ENCODE results near the gene CLEC16A. TPM values are rescaled to one million over a fixed set of nuclear protein-coding genes. Genes with fewer than 3 reads are reported as not detected.
"Not testable (repeated sequence)": the region's sequence is repeated elsewhere in the genome, so short reads cannot be mapped to it uniquely, and the experiment has no call there.

The CLEC16A gene
- total RNA-seq, 1 donor from 2014 or later, result 20.9 TPM

- ATAC-seq (ENCODE audit: poor library complexity), result no peak
- intact Hi-C loops (cut with DNase I), result no loop called here
- no peak for DNase-seq
Measured at GRCh38 chr16:10954903-10955302, 10.5 kb downstream of the CLEC16A start.

DNA sequence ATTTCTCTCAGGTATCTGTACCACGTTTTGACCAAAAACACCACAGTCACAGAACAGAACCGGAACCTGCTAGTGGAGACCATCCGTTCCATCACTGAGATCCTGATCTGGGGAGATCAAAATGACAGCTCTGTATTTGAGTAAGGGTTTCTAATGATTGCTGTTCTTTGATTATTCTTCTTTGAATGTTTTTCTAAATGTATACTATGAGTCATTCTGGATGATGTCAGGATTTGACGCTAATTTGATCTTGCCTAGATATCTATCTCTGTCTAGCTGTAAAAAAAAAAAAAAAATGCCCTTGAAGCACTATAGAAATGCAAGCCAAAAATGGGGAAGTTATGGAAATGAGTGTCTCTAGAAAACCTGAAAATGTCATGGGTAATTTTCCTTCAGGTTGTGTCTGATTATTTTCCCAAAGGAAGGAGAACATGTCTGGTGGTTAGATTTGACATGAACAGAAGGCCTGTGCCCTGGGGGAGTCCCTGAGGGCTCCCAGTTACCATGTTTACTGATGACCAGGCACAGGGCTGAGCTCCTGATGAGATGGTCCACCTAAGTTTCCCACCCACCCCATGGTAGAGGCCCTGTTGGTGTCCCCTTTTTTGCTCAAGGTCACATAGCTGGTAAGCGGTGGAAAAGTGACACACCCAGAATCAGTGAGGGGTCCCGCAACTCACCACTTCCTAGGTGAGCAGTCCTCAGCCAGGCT is 13.6 kb downstream of the CLEC16A start:
- intact Hi-C loops (cut with DNase I), result no loop called here
- no peak for DNase-seq
- no peak for ATAC-seq (ENCODE audit: poor library complexity)

GRCh38 chr16:10959161-10959560 is 14.8 kb downstream of the CLEC16A start:
- intact Hi-C loops (cut with DNase I), result no loop called here
- DNase-seq (no peak), ATAC-seq (ENCODE audit: poor library complexity) (no peak)

DNA sequence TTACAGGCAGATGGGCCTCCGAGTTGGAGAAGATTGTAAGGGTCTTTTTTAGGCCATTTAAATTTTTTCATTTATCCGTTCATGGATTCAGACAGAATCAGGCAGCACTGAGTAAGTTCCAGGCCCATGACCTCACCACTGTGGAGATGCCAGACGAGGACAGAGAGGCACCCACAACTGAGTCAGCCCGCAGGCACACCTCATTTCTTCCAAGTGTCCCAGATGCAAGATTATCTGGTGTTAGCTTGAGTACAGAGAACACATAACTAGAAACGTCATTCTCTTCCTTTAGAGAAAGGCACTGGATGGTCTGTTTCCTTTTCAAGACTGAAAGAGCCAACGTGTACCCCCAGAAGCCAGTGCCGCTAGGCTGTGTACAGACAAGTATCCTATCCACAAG is 16.9 kb downstream of the CLEC16A start:
- intact Hi-C loops (cut with DNase I), result loop anchor here (10.0 kb wide), 1 partner anchor 394 kb away; no protein-coding TSS in a partner anchor

GRCh38 chr16:10964039-10964890 is 19.9 kb downstream of the CLEC16A start:
- peak; percentile 94 for ATAC-seq (ENCODE audit: poor library complexity)
- peak; percentile 89 for DNase-seq
- intact Hi-C loops (cut with DNase I), result loop anchor here (2.0 to 10.0 kb wide), 2 partner anchors 293 to 391 kb away; partner anchors contain the start of gene SOCS1

More for the DNA sequence above, 16.9 kb downstream of the CLEC16A start:
- ATAC-seq (ENCODE audit: poor library complexity) (peak; percentile 47), DNase-seq (no peak)

GRCh38 chr16:10964891-10965326 is 20.5 kb downstream of the CLEC16A start:
- DNase-seq (no peak), ATAC-seq (ENCODE audit: poor library complexity) (no peak)
- intact Hi-C loops (cut with DNase I), result loop anchor here (2.0 to 10.0 kb wide), 2 partner anchors 292 to 390 kb away; partner anchors contain the start of gene SOCS1

DNA sequence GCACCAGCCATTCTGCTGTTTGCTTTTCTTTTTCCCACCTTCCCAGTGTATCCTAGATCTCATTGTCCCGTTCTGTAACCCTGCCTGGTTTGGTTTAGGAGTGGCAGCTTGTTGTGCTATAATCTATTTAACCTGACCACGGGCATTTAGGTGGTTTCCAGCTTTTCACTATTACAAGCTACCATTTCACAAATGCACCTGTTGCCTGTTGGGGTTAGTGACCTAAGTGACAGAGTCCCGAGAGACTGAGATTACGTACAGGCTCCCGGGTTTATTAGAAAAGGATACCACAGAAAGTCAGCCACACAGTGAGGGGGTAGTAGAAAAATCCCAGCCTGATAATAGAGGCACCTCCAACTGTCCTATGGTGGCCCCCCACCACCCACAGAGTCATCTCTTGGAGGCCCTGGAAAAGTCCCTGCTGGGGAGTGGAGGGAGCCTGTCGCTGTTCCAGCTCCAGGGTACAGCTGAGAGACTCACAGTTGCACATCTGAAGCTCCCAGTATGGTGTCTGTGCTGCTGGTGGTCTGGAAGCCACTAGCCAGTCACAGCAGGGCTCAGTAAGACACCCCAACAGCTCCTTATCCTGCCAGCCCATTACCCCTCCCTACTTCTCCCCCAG is 21.2 kb downstream of the CLEC16A start:
- no peak for ATAC-seq (ENCODE audit: poor library complexity)
- intact Hi-C loops (cut with DNase I), result loop anchor here (2.0 to 10.0 kb wide), 2 partner anchors 291 to 389 kb away; partner anchors contain the start of gene SOCS1
- no peak for DNase-seq

DNA sequence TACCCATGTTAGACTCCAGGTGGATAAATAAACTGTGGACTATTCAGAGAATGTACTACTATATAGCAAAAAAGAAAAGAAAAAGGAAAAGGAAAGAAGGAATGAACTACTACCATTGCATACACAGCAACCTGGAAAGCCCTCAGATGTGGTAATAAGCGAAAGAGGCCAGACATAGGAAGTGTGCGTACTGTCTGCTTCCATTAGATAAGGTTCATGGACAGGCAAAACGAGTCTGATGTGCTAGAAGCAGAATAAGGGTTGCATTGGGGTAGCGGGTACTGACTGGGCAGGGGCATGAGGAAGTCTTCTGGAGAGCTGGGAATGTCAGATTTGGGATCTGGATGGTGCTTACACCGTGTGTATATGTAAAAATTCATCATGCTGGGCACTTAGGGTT is 21.8 kb downstream of the CLEC16A start:
- DNase-seq (no peak), ATAC-seq (ENCODE audit: poor library complexity) (no peak)
- intact Hi-C loops (cut with DNase I), result loop anchor here (10.0 kb wide), 1 partner anchor 389 kb away; no protein-coding TSS in a partner anchor

- DNase-seq; ATAC-seq (ENCODE audit: poor library complexity): not testable (repeated sequence)
- intact Hi-C loops (cut with DNase I), result loop anchor here (10.0 kb wide), 1 partner anchor 388 kb away; no protein-coding TSS in a partner anchor
Measured at GRCh38 chr16:10966559-10966958, 22.2 kb downstream of the CLEC16A start.

- ATAC-seq (ENCODE audit: poor library complexity), result peak; percentile 65
- no peak for DNase-seq
- intact Hi-C loops (cut with DNase I), result loop anchor here (10.0 kb wide), 1 partner anchor 387 kb away; no protein-coding TSS in a partner anchor
Measured at GRCh38 chr16:10967986-10968385, 23.6 kb downstream of the CLEC16A start.

- no peak for DNase-seq
- ATAC-seq (ENCODE audit: poor library complexity), result no peak
- intact Hi-C loops (cut with DNase I), result loop anchor here (10.0 kb wide), 1 partner anchor 386 kb away; no protein-coding TSS in a partner anchor
Measured at GRCh38 chr16:10968498-10968897, 24.1 kb downstream of the CLEC16A start.

- intact Hi-C loops (cut with DNase I), result loop anchor here (10.0 kb wide), 2 partner anchors 135 to 385 kb away; no protein-coding TSS in a partner anchor
- ATAC-seq (ENCODE audit: poor library complexity), result no peak
- no peak for DNase-seq
Measured at GRCh38 chr16:10969615-10970014, 25.3 kb downstream of the CLEC16A start.

GRCh38 chr16:10970065-10970464 is 25.7 kb downstream of the CLEC16A start:
- intact Hi-C loops (cut with DNase I), result loop anchor here (10.0 kb wide), 1 partner anchor 135 kb away; no protein-coding TSS in a partner anchor
- ATAC-seq (ENCODE audit: poor library complexity) (no peak), DNase-seq (no peak)

- intact Hi-C loops (cut with DNase I), result loop anchor here (10.0 kb wide), 1 partner anchor 133 kb away; no protein-coding TSS in a partner anchor
- no peak for DNase-seq
Measured at GRCh38 chr16:10971560-10971961, 27.2 kb downstream of the CLEC16A start.

DNA sequence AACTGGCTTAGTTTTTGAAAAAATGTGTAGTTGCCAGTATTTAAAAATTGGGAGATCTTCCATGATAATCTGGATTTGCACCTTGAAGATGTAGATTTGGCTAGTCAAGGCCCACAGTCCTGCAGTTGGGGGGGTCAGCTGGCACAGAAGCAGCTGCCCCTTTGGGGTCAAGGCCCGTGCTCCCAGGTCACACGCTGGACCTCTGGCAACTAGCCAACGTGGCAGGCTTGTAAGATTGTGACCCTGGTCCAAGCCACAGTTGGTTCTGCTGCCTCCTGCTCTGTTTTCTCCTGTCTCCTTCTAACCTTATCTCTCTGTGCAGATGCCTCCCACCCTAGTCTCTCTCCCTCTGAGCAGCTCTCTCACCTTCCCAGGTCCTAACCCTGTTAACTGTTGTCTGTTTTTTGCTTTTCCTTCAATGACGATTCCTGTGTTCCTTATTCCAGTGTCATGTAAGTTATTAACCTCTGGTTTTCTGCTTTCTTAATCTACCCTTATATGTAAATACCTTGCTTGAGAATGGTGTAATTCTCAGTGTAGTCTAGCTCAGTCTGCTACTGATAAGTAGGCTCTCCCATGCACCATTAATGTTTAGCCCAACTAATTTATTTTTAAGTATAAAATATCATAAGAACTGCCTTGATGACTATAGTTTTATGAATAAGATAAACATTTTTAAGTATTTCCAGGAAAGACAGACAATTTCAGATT is 27.9 kb downstream of the CLEC16A start:
- intact Hi-C loops (cut with DNase I), result loop anchor here (10.0 kb wide), 1 partner anchor 133 kb away; no protein-coding TSS in a partner anchor
- DNase-seq (no peak), ATAC-seq (ENCODE audit: poor library complexity) (no peak)

More at GRCh38 chr16:10971560-10971961, 27.2 kb downstream of the CLEC16A start:
- peak; percentile 78 for ATAC-seq (ENCODE audit: poor library complexity)

DNA sequence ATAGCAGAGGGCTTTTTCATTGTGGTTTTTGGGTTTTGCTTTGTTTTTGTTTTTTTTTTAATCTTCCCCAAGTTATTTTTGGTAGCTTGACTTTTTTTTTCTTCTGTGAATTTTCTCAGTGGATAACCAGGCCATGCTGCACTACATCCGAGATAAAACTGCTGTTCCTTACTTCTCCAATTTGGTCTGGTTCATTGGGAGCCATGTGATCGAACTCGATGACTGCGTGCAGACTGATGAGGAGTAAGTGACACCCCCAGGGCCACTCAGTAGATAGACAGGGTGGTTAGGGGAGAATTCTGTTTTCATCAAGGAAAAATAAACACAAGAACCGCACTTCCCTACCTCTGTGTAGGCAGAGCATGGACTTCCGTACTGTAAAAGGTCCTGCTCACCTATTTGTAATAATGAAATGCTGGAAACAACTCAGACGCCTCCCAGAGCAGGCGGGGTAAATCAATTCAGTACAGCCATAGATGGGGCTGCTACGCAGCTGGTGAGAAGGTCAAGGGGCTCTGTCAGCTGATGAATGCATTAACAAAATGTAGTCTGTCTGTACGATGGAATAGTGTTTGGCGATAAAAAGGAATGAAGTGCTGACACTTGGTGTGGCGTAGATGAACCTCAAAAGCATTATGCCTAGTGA is 28.6 kb downstream of the CLEC16A start:
- intact Hi-C loops (cut with DNase I), result loop anchor here (10.0 kb wide), 1 partner anchor 132 kb away; no protein-coding TSS in a partner anchor
- ATAC-seq (ENCODE audit: poor library complexity), result no peak
- no peak for DNase-seq

GRCh38 chr16:10976634-10977033 is 32.3 kb downstream of the CLEC16A start:
- intact Hi-C loops (cut with DNase I), result loop anchor here (10.0 kb wide), 1 partner anchor 128 kb away; no protein-coding TSS in a partner anchor
- ATAC-seq (ENCODE audit: poor library complexity) (no peak), DNase-seq (no peak)

Data from Right ventricle myocardium superior (tissue), 1 donor.